D721Med (cell line): ENCODE data around the gene CACNA2D1.

Experiments used
- DNase-seq: peaks from one replicate; pipeline ENCODE4 v3.0.0; 2011; ENCODE audit warnings: low spot score; ENCODE audit not compliant: insufficient read length
- FAIRE-seq: peaks from 2 replicates; lab custom pipeline; 2011; peaks lifted over from hg19 to GRCh38; lab: Jason Lieb, UNC
- CTCF ChIP-seq: IDR thresholded peaks from 2 replicates; pipeline ENCODE4 v1.5.1; 2012; ENCODE audit warnings: mild to moderate bottlenecking, control low read depth; ENCODE audit not compliant: insufficient read depth; ENCODE audit errors: missing control alignments

CACNA2D1 gene

GRCh38 chr7:82284936-82285519 lies 158.5 kb downstream of the CACNA2D1 start:
- TF ChIP-seq CTCF, result no peak
- FAIRE-seq (no peak), DNase-seq (no peak)

- DNase-seq, result no peak
- TF ChIP-seq CTCF, result no peak
- peak; percentile 88 for FAIRE-seq
These were observed 168.2 kb downstream of the CACNA2D1 start for GRCh38 chr7:82275342-82275741.

- TF ChIP-seq CTCF, result no peak
- FAIRE-seq, result no peak
- DNase-seq, result no peak
These were observed 168.9 kb downstream of the CACNA2D1 start for GRCh38 chr7:82274681-82275080.

GRCh38 chr7:82273886-82274285 lies 169.7 kb downstream of the CACNA2D1 start:
- FAIRE-seq, result peak; percentile 87
- TF ChIP-seq CTCF, result no peak
- no peak for DNase-seq

- FAIRE-seq (no peak), DNase-seq (no peak)
- no peak for TF ChIP-seq CTCF
These were observed 172.7 kb downstream of the CACNA2D1 start for GRCh38 chr7:82270870-82271269.

- DNase-seq (no peak), FAIRE-seq (no peak)
- no peak for TF ChIP-seq CTCF
These were observed 174.9 kb downstream of the CACNA2D1 start for GRCh38 chr7:82268632-82269031.

GRCh38 chr7:82266081-82266480 lies 177.5 kb downstream of the CACNA2D1 start:
- no peak for DNase-seq
- FAIRE-seq, result no peak
- no peak for TF ChIP-seq CTCF
